Mammary epithelial cell (primary cell): ENCODE measurements around the gene PVALEF.

Experiments used
- CTCF ChIP-seq, 2 donors: IDR thresholded peaks in 1 of 2; conservative IDR thresholded peaks in 1 of 2; 2 replicates each; pipeline ENCODE4 v1.5.1; 2011 to 2012; ENCODE audit warnings: inconsistent platforms in 2 of 2, low read length in 2 of 2, mild to moderate bottlenecking in 2 of 2, control low read depth in 1 of 2, low read depth in 1 of 2; ENCODE audit not compliant: insufficient read depth in 1 of 2; ENCODE audit errors: extremely low read depth in 1 of 2
- EZH2 ChIP-seq: IDR thresholded peaks from 2 replicates; pipeline ENCODE4 v1.6.1; 2012; ENCODE audit warnings: low read length, inconsistent platforms, borderline replicate concordance

DNA sequence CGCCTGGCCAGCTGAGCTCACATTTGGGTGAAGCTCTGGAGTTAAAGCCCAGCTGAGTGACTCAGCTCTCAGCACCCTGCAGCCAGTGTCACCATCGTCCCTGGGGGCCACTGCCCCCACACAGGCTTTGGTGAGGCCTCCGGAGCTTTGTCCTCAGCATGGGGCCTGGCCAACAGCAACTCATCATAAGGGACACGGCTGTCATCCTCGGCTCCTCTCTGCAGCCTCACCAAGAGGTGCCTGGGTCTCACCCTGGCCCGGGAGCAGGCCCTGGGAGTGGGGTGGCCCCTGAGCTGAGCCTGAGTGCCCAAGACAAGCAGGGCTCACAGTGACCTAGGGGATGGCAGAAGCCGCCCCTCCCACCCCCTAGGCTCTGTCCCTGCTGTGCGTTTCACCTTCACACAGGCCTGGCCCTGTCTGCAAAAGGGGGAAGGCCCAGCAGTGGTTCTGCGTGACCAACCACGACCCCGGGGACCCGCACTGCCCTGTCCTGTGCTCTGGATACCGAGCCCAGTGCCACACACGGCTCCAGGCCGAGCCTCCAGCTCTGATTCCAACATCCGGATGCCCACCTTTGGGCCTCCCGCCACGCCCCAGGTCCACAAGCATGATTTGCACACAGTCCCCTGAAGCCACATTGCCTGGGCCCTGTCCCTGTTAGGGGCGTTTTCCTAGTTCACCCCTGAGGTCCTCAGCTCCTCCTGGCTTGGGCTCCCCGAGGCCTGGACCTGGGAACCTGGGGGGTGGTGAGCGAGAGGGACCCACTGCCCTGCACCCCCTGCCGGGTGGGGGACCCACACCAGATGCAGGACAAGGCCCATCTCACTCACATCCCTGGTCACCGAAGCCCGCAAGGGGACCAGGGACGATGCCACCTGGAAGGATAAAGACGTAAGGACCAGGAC, 22.5 kb downstream of the PVALEF start:
- no peak for TF ChIP-seq CTCF (conservative IDR thresholded peaks at IDR 0.05 in 1 of 2, IDR thresholded peaks at IDR 0.05 in 1 of 2; ENCODE audit: extremely low read depth in 1 of 2, insufficient read depth in 1 of 2, low read depth in 1 of 2, low read length in 2 of 2)
- no peak for TF ChIP-seq EZH2
